Stimulated activated CD4-positive, alpha-beta T cell treated with anti-CD3 and anti-CD28 coated beads, Interleukin-4, amount 100 ng/mL, for 1 hour (primary cell): Measurements from ENCODE around the gene ANTKMT.

Experiments
- DNase-seq: peaks from one replicate; pipeline ENCODE4 v3.0.0-alpha.2; 2020

Gene ANTKMT, protein sequence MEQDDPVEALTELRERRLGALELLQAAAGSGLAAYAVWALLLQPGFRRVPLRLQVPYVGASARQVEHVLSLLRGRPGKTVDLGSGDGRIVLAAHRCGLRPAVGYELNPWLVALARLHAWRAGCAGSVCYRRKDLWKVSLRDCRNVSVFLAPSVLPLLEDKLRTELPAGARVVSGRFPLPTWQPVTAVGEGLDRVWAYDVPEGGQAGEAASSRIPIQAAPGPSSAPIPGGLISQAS

DNA sequence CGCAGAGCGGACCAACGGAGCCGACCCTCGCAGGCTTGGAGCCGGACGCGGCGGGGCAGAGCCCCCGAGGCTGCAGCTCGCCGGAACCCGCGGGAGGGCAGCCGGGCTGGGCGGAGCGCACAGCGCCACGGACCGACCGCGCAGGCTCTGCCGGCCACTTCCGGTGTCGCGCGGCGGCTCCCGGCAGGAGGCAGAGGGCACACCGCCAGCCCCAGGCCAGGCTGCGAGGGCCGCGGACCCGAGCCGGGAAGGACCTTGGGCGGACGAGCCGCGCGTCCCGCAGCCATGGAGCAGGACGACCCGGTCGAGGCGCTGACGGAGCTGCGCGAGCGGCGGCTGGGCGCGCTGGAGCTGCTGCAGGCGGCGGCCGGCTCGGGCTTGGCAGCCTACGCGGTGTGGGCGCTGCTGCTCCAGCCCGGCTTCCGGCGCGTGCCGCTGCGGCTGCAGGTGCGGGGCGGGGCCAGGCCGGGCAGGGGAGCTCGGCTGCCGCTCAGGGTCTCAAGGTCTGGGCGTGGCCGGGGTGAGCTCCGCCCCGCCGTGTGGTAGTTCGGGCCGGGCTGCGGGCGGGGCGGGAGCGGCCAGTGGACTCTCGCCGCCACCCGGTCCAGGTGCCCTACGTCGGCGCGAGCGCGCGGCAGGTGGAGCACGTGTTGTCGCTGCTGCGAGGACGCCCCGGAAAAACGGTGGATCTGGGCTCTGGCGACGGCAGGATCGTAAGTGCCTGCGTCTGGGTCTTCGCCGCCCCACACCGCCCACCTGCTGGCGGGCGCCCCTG, at the start of gene ANTKMT:
Gene ANTKMT (plus strand): TSS at position 157 of the 775 bp plus-strand sequence. CDS start 129 bp downstream, at position 286.
- peak; percentile 74 for DNase-seq

DNA sequence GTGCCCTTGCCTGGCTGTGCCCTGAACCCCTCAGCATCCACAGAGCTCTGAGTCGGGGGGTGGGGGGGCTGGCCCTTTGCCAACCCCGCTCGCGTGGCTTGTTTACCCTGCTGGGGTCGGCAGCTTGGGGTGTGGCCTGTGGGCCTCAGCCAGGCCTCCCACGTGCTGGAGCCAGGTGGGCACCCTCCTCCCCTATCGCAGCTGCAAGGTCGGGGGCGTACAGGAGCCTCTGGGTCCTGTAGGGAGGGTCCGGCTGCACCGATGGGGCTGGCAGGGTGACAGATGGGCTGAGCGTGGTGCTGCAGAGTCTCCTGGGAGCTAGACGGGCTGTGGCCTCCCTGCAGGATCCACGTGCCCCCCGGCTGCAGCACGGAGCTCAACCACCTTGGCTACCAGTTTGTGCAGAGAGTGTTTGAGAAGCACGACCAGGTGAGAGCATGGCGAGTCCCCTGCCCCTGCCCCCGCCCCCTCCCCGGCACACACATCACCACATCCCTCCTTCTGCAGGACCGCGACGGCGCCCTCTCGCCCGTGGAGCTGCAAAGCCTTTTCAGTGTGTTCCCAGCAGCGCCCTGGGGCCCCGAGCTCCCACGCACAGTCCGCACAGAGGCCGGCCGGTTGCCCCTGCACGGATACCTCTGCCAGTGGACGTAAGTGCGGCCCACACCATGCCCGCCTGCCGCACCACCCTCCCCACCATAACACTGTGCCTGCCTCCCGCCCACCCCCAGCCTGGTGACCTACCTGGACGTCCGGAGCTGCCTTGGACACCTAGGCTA, 49.4 kb upstream of the ANTKMT start:
- no peak for DNase-seq

DNA sequence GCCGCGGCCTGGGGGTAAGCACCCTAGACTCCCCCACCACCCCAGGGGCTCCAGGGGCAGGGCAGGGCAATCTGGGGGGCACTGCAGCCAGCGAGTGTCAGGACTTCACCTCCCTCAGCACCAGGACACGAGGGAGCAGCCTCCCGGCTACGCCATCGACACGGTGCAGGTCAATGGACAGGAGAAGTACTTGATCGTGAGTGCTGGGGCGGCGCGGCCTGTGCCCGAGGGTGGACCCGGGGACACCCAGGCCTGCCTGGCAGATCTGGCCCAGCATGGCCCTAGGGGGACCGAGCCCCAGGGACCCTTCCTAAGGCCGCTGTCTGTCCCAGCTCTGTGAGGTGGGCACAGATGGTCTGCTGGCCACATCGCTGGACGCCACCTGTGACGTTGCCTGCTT, 48.6 kb upstream of the ANTKMT start:
- DNase-seq = no peak

DNA sequence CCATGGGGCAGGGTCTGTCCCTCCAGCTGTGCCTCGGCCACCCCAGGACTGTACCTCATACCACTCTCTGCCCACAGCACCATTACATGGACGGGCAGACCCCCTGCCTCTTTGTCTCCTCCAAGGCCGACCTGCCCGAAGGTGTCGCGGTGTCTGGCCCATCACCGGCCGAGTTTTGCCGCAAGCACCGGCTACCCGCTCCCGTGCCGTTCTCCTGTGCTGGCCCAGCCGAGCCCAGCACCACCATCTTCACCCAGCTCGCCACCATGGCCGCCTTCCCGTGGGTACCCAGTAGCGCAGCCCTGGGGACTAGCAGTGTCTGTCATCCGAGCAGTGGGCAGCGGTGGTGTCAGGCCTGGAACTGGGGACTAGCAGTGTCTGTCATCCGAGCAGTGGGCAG, 48.1 kb upstream of the ANTKMT start:
- no peak for DNase-seq

DNA sequence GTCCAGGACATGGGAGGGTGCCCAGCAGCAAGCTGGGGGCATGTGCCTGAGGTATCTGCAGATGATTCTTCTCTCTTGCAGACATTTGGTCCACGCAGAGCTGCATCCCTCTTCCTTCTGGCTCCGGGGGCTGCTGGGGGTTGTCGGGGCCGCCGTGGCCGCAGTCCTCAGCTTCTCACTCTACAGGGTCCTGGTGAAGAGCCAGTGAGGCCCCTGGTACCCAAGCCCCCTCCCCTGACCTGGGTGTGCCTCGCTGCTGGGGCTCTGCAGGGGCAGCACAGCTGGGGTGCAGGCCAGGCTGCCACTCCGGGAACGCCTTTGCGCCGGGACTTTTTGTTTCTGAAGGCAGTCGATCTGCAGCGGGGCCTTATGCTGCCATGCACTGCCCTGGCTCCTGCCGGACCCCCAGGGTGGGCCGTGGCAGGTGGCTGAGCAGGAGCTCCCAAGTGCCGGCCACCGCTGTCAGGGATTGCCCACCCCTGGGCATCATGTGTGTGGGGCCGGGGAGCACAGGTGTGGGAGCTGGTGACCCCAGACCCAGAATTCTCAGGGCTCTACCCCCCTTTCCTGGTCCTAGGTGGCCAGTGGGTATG, 47.5 kb upstream of the ANTKMT start:
- no peak for DNase-seq

DNA sequence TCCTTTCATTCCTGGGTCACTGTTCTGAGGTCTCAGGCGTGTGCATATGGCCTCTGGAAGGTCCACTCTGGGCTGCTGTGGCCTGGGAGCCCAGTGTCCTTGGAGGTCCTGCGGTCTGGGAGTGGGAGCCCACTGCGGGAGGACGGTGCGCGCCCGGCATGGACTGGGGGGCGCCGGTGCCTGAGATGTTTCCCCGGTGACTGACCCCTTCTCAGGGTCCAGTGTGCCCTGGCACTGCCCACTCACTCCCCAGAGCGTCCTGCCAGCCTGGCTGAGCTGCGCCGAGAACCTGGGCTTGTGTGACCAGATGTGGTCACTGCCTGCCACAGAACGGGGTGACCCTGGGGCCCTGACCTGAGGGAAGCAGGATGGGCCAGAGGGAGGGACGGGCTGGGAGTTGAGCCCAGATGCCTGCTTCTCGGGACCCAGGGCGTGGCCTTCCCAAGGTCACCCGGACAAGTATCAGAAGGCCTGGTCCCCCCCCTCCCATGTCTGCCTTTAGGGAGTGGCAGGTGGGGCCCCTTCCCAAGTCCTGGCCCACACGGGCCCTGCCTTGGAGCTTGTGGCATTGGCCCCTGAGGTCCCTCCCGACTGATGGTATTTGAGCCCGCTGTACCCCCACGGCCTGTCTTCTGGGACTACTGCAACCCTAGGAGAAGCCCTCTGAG, 46.6 kb upstream of the ANTKMT start:
- DNase-seq = no peak

DNA sequence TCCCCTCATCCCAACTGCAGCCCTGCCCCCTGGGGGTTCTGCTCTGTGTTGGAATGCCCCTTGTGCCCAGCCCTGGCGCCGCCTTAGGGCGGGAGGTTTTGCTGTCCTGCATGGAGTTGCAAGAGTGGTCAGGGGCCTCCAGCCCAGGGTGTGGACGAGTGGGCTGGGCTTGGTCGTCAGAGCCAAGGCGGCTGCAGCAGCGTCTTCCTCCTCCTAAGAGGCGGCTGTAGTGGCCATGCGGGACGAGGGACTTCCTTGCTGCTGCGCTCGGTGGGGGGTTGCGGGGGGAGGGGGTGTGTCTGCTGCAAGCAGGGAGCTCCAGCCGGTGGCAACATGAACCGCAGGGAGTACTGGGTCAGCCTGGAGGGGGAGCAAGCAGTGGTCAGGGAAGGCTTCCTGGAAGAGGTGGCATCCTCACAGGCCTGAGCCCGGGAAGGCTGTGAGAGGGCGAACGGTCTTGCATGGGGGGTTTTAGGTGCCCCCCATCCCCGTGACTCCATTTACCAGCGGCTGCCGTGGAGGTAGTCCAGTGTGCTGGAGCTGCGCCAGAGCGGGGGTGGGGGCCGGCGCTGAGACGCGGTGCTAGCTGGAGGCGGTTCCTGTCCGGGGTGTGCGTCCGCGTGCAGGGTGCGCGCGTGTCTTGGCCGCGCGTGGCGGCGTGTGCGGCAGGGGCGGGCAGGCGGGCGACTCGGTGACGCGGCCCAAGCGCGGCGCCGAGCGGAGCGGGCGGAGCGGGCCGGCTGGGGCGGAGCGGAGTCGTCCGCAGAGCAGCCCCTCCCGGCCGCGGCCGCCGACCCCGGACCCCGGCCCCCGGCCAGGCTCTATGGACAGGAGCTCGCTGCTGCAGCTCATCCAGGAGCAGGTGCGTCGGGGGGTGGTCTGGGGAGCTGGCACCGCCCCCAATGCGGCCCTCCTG, 45.7 kb upstream of the ANTKMT start, which contains the start of gene RHBDL1:
Gene RHBDL1 (plus strand): TSS at position 704 of the 916 bp plus-strand sequence. CDS start 120 bp downstream, at position 824.
- DNase-seq = no peak

DNA sequence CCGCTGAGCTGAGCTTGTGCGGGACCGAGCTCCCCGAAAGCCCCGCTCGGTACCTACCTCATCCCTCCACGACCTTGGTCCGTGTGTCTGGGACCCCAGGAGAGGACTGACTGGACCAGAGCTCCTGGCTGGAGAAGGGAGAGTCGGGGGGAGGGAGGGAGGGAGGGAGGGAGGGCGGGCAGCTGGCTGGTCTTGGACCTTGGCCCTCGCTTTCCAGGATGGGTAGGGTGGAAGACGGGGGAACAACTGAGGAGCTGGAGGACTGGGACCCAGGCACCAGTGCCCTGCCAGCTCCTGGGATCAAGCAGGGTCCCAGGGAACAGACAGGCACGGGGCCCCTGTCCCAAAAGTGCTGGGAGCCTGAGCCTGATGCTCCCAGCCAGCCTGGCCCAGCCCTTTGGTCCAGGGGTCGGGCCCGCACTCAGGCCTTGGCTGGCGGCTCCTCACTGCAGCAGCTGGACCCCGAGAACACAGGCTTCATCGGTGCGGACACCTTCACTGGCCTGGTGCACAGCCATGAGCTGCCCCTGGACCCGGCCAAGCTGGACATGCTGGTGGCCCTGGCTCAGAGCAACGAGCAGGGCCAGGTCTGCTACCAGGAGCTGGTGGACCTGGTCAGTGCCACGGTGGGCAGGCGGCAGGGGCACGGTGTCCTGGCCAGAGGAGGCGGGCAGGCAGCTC, 44.9 kb upstream of the ANTKMT start:
- DNase-seq = no peak

DNA sequence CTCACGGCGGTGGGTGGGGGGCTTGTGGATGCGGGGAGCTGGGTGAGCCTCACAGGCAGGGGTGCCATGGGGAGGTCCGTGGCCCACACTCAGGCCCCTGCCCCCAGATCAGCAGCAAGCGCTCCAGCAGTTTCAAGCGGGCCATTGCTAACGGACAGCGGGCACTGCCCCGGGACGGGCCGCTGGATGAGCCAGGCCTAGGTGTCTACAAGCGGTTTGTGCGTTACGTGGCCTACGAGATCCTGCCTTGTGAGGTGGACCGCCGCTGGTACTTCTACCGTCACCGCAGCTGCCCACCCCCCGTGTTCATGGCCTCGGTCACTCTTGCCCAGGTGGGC, 44.4 kb upstream of the ANTKMT start:
- DNase-seq = no peak

DNA sequence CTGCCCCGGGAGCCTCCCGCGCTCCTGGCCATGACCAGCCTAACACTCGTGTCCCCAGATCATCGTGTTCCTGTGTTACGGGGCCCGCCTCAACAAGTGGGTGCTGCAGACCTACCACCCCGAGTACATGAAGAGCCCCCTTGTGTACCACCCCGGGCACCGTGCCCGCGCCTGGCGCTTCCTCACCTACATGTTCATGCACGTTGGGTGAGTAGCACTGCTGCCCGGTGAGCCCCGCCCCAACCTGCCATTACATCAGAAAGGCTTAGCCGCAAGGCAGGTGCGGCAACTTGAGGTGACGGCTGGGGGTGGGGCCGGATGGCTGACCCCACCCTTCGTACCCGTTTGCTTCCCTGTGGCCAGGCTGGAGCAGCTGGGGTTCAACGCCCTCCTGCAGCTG, 44.0 kb upstream of the ANTKMT start:
- DNase-seq = no peak

DNA sequence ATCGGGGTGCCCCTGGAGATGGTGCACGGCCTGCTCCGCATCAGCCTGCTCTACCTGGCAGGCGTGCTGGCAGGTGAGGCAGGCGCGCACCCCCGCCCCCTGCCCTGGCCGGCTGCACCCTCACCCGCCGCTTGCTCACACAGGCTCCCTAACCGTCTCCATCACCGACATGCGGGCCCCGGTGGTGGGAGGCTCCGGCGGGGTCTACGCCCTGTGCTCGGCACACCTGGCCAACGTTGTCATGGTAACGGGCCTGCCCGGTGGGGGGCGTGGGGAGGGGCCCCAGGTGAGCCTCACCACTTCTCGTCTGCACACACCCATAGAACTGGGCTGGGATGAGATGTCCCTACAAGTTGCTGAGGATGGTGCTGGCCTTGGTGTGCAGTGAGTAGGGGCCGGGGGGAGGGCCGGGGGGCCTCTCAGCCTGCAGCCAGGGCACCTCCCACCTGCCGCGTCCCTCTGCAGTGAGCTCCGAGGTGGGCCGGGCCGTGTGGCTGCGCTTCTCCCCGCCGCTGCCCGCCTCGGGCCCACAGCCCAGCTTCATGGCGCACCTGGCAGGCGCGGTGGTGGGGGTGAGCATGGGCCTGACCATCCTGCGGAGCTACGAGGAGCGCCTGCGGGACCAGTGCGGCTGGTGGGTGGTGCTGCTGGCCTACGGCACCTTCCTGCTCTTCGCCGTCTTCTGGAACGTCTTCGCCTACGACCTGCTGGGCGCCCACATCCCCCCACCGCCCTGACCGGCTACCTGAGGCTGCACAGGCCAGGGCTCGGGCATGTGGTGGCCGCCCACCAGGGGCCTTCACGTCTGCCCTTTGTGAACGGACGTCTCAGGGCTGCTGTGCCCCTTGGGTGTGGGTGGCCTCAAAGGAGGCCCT, 43.4 kb upstream of the ANTKMT start:
- DNase-seq = no peak

DNA sequence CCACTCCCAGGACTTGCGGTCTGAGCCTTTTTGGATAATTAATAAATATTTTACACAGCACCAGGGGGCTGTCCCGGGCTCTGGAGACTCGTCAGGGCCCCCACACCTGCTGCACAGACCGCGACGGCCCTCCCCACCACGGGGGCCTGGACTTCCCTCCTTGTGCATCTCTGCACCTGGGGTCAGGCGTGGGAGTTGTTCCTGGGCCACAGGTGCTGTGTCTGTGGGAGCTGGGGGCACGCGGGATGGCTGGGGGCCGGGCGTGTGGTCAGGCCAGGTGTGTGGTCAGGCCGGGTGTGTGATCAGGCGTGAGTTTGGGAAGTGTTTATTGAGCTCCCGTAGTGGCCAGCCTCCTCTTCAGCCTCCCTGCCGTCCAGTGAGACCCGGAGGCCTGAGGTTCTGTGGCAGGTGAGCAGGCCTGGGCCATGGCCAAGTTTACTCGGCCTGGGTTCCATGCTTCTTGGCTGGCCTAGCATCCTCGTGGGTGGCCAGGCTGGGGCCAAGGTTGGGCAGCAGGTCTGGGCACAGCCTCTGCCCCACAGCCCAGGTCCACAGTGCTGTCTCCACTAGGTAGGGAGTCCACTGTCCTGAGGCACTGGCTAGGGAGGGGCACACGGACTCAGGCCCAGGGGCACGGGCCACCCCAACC, 42.6 kb upstream of the ANTKMT start:
- DNase-seq = no peak

DNA sequence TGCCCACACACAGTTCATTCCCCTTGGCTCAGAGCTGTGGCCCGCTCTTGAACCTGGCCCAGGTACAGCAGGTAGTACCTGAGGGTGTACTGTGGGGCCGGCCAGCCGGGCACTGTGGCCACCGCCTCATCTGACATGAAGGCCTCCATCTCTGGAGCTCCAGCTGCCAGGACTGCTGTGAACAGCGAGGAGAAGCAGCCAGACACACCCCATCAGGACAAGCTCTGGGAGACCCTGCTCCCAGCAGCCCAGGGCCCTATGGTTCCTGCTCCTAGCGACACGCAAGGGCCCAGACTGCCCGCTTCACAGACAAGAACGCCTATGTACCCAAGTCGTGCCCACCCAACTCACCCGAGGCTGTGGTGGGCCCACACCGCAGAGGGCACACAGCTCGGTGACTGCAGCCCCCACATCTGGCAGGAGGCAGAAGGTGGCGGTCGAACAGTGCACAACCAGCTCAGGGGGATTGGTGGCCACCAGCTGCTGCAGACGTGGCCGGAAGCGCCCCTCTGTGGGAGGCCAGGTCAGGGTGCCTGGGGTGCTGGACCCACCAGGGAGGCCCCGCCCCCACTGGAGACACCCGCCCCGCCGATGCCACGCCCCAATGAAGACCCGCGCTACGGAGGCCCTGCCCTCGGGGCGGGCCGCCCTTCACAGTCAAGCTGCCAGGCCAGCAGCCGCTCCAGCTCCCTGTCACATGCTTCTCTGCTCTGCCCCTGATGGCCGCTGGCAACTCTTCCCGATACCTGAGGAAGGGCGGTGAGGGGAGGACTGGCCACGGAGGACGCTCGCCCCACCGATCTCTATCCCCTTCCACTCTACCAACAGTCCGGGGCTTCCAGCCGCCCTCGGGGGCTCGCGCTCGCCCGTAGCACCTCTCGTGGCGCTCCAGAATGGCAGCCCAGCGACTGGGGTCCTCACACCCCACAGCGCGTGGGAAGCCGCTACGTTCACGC, 41.8 kb upstream of the ANTKMT start:
- DNase-seq = peak; percentile 51

DNA sequence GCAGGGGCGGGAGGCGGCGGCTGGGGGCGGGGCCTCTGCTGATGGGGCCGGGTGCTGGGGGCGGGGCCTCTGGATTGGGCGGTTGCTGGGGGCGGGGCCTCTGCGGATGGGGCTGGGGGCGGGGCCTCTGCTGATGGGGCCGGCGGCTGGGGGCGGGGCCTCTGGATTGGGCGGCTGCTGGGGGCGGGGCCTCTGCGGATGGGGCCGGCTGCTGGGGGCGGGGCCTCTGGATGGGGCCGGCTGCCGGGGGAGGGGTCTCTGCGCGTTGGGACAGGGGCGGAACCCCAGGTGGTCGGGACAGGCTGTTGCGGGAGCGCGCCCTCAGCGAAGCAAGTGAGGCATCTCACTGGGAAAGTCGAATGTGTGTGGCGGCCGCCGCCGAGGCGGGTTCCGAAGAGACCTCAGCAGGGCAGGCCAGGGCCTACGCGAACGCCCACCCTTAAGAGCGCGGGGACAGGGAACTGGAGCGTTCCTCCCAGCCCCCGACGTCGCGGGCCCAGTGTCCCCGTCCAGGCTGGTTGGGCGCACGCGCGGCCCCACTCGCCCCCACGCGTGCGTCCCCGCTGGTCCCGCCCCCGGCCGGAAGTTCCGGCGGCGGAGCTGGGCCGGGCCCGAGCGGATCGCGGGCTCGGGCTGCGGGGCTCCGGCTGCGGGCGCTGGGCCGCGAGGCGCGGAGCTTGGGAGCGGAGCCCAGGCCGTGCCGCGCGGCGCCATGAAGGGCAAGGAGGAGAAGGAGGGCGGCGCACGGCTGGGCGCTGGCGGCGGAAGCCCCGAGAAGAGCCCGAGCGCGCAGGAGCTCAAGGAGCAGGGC, 40.9 kb upstream of the ANTKMT start, which contains the start of gene STUB1:
Gene STUB1 (plus strand): TSS at position 597 of the 811 bp plus-strand sequence. CDS start 116 bp downstream, at position 713.
- peak; percentile 91 for DNase-seq

DNA sequence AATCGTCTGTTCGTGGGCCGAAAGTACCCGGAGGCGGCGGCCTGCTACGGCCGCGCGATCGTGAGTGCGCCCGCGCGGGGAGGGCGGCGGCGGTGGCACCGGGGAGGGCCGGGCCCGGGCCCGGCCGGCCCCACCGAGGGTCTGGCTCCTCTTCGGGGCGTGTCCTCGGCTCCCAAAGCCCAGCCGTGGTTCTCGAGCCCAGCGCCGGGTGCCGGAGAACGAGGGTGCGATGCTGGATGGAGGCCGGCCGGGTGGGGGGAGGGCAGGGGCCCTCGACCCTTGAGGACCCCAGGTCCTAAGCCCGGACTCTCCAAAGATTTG, 40.4 kb upstream of the ANTKMT start:
- DNase-seq = no peak

DNA sequence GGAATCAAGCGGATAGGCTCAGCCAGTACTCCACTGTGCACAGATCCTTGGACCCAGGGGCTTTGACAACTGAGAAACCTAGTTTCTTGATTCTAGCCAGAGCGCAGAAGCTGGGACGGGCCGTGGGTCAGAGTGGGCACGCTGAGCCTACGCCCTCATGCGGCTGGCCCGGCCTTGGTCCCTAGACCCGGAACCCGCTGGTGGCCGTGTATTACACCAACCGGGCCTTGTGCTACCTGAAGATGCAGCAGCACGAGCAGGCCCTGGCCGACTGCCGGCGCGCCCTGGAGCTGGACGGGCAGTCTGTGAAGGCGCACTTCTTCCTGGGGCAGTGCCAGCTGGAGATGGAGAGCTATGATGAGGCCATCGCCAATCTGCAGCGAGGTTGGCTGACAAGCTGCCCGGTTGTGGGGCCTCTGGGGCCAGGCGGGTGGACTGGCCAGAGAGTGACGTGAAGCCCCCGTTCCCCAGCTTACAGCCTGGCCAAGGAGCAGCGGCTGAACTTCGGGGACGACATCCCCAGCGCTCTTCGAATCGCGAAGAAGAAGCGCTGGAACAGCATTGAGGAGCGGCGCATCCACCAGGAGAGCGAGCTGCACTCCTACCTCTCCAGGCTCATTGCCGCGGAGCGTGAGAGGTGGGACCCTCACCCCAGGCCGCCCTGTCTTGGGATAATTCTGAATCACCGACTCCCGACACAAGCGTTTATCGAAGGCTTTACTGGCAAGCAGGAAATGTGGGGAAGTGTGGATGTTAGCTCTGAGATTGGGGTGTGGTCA, 39.8 kb upstream of the ANTKMT start:
- DNase-seq = no peak
